Sciatic nerve (tissue), 2 donors: Measurements from ENCODE around the gene PLIN5. TPM values are rescaled to one million over a fixed set of nuclear protein-coding genes. Genes with fewer than 3 reads are reported as not detected.

ENCODE experiments used
- ATAC-seq: fragments of 200-7000 bp; cut with Tn5 transposase; one replicate; pipeline ENCODE4 v1.9.1; 2020; ENCODE audit warnings: mild to moderate bottlenecking, moderate library complexity
- DNase-seq: peaks from one replicate; pipeline ENCODE4 v3.0.0-alpha.2; 2020; ENCODE audit warnings: low spot score
- intact Hi-C: fragments of 100-400 bp; cut with DNase I; formaldehyde crosslinking; loops from one replicate; pipeline ENCODE4 v1.14.2; 2022
- total RNA-seq: library from RNA; stranded (reverse); fragmentation: NEBNext Ultra II Directional; extraction: Animal tissue kit (Norgen Biotek cat#: 25700); gene quantifications from one replicate; pipeline ENCODE4 v1.2.1, GENCODE V29; 2021
- donor health status: DM: no; HTN: no; CAD: no.
- donor health status: DM: no; HTN: no; CAD: no.

PLIN5 gene
- total RNA-seq, 1 donor from 2014 or later: 17.1 TPM

DNA sequence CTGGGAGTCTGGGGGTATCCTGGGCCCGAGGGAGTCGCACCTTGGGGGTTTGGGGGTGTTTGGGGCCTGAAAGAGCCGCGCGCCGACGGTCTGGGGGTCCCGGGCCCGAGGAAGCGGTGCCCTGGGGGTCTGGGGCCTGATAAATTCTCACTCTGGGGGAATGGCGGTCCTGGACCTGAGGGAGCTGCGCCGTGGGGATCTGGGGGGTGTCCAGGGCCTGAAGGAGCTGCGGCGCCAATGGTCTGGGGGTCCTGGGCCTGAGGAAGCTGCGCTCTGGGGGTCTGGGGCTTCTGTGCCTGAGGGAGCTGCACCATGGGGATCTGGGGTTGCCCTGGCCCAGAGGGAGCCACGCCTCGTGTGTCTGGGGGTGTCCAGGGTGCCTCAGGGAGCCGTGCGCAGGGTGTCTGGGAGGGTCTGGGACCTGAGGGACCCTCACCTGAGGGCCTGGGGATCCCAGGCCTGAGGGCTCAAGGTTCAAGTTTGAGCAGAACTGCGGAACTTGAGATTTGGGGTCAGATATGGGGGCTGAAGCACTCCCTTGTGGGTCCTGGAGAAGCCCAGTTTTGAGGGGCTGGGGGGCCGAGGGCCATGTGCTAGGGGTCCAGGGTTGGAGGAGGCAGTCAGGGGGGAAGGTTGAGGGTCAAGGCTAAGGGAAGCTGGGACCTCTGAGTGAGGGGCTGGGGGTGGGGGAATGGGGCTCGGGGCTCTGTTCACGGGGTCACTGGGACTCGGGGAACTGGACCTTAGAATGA, 61.8 kb downstream of the PLIN5 start:
- ATAC-seq (no peak), DNase-seq (no peak)
- intact Hi-C loops: no loop called here

Other genes starting within 250 kb of the PLIN5 start
- gene TMIGD2, start 232.8 kb downstream of the PLIN5 start, total RNA-seq: 0.85 TPM
- 0.31 TPM for gene FSD1, start 230.6 kb downstream of the PLIN5 start, total RNA-seq
- 3.7 TPM for gene STAP2, start 196.4 kb downstream of the PLIN5 start, total RNA-seq
- 13.1 TPM for gene MPND, start 191.7 kb downstream of the PLIN5 start, total RNA-seq
- gene SH3GL1, start 134.7 kb downstream of the PLIN5 start, total RNA-seq: 71.8 TPM
- 8.0 TPM for gene CHAF1A, start 132.6 kb downstream of the PLIN5 start, total RNA-seq
- gene UBXN6, start 77.4 kb downstream of the PLIN5 start, total RNA-seq: 107 TPM
- gene HDGFL2, start 62.9 kb downstream of the PLIN5 start, total RNA-seq: 37.7 TPM
- 58.1 TPM for gene PLIN4, start 16.7 kb downstream of the PLIN5 start, total RNA-seq
- 2.9 TPM for gene LRG1, start 4.8 kb upstream of the PLIN5 start, total RNA-seq
- gene SEMA6B, start 24.5 kb upstream of the PLIN5 start, total RNA-seq: 28.2 TPM
- 12.8 TPM for gene TNFAIP8L1, start 104.3 kb upstream of the PLIN5 start, total RNA-seq
- gene MYDGF, start 135.1 kb upstream of the PLIN5 start, total RNA-seq: 49.1 TPM
- 47.7 TPM for gene DPP9, start 188.6 kb upstream of the PLIN5 start, total RNA-seq